GM13976 (cell line): Measurements from ENCODE around the gene CCBE1.

Source experiments
- DNase-seq: peaks from one replicate; pipeline ENCODE4 v3.0.0; 2012; ENCODE audit warnings: low spot score
- in situ Hi-C: fragments of 300-500 bp; cut with MboI; formaldehyde crosslinking; loops from one replicate; pipeline ENCODE4 v1.12.0; 2022; ENCODE audit warnings: low sequenced_read_pairs, mixed read lengths, inconsistent platforms; ENCODE audit not compliant: unreplicated experiment
- TF ChIP-seq, protein P1 (sequence below): IDR thresholded peaks from 2 replicates; pipeline ENCODE4 v1.5.1; 2012; ENCODE audit warnings: borderline replicate concordance, mild to moderate bottlenecking; ENCODE audit not compliant: insufficient read depth; ENCODE audit errors: extremely low read depth, missing control alignments, control extremely low read depth

Gene CCBE1

GRCh38 chr18:59706499-59706898, 9.3 kb upstream of the CCBE1 start:
- DNase-seq: no peak
- TF ChIP-seq, protein P1, sequence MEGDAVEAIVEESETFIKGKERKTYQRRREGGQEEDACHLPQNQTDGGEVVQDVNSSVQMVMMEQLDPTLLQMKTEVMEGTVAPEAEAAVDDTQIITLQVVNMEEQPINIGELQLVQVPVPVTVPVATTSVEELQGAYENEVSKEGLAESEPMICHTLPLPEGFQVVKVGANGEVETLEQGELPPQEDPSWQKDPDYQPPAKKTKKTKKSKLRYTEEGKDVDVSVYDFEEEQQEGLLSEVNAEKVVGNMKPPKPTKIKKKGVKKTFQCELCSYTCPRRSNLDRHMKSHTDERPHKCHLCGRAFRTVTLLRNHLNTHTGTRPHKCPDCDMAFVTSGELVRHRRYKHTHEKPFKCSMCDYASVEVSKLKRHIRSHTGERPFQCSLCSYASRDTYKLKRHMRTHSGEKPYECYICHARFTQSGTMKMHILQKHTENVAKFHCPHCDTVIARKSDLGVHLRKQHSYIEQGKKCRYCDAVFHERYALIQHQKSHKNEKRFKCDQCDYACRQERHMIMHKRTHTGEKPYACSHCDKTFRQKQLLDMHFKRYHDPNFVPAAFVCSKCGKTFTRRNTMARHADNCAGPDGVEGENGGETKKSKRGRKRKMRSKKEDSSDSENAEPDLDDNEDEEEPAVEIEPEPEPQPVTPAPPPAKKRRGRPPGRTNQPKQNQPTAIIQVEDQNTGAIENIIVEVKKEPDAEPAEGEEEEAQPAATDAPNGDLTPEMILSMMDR: no peak
- in situ Hi-C loops: no loop called here

DNA sequence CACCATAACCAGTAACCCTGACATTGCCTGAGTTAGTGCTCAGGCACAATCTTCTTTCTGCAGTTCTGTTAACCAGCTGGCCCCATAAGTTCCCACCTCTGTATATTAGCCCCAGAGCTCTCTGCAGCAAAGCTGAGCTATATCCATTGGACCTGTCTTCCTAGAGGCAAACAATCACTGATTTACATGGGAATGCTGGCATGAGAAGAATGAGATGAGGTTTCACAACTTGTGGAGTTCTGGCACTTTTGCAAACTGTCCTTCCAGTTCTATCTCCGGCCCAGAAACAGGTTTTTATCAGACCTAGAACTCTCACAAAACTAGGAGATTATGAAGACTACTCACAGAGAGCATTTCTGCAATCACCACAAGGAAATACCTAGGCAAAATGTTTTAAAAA, 7.9 kb upstream of the CCBE1 start:
- DNase-seq: no peak
- TF ChIP-seq, protein P1: no peak
- in situ Hi-C loops: no loop called here

- DNase-seq: no peak
- in situ Hi-C loops: no loop called here
- TF ChIP-seq, protein P1: no peak
Observed at GRCh38 chr18:59704146-59704545, 6.9 kb upstream of the CCBE1 start.

DNA sequence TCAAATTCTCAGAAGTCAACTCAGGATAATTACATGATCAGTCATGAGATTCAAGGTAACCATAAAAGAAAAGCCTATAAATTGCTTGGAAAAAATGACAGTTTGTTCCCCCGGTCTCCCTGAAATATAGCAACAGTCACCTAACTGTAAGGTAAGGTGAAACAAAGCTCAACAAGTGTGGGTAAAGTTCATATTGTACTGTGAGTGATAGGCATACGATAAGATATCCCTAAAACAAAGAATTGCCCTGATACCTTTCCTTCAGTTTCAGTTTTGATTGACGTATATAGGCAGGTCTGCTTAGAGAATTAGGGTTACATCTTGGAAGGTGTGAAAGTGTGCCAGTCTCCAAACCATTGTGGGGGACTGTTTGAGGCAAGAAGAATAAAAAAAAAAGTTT, 4.0 kb upstream of the CCBE1 start:
- in situ Hi-C loops: no loop called here
- TF ChIP-seq, protein P1: no peak
- no peak for DNase-seq

DNA sequence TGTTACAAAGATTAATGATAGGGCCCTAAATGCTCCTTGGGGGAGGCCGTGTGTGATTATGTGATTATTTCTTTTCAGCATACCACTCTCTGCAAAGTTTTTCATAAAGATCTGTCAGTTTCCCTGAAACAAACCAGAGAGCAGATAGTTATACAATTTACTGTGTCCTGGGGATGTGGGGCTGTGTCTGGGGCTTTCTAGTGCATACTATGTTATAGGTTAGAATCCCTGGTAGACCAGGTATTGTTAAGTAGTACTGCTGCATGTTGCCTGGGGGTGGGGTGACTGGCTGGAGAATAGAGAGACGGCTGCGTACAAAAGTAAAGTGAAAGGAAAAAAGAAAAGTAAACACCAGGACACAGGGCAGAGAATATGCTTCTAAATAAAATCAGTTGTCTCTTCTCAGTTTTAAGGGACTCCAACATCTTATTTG, 3.3 kb upstream of the CCBE1 start:
- in situ Hi-C loops: no loop called here
- no peak for DNase-seq
- TF ChIP-seq, protein P1: no peak

DNA sequence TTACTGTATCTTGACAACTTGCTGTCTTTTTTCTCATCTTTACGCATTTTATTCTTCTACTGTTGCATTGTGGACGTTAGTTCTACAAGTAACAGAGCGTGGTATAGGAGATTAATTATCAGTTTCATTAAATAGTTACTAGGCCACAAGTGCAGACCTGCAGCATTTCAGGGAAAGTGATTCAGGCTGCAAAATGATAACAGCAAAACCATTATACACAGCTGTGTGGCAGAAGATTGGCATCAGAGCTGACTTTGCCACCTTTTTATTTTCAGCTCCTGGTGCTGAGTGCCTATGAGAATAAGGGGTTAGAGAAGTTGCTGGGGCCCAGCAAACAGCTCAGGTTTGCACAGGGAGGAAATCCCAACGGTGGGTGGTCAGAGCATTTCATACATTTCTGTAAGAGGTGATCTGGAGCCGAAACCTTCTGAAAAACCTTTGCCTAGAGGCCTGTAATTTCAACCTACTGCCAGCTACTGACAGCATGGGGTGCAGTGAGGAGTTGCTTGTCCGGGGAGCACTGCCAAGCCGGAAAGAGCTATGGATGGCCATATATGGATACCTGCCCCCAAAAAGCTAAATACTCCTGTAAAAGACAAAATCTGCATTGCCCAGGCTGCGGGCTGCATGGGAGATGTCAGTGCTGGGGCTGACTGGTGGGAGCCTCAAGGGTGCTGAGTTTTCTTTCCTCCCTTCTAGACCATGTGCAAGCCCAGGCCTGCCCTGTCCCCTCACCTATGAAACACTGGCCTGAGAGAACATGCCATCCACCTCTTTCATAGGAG, 2.7 kb upstream of the CCBE1 start:
- in situ Hi-C loops: no loop called here
- TF ChIP-seq, protein P1: no peak
- no peak for DNase-seq
